Hepatocyte (in vitro differentiated cells): Measurements from ENCODE around the gene CHID1. TPM values are rescaled to one million over a fixed set of nuclear protein-coding genes. Genes with fewer than 3 reads are reported as not detected.

Source experiments
- DNase-seq: peaks from one replicate; pipeline ENCODE4 v3.0.0-alpha.2; 2016; ENCODE audit warnings: low spot score
- H2AFZ ChIP-seq: fragments of 200-600 bp; sonication (generic); 2 replicates; pipeline ENCODE4 v1.6.0; 2016; ENCODE audit warnings: antibody characterized with exemption, mild to moderate bottlenecking
- H3K27ac ChIP-seq: fragments of 200-600 bp; sonication (generic); 2 replicates; pipeline ENCODE4 v1.5.1; 2016; ENCODE audit warnings: mild to moderate bottlenecking
- H3K27me3 ChIP-seq: fragments of 200-600 bp; sonication (generic); 2 replicates; pipeline ENCODE4 v1.6.1; 2016
- H3K36me3 ChIP-seq: fragments of 200-600 bp; sonication (generic); replicated peaks from 2 replicates; pipeline ENCODE4 v1.5.1; 2016; ENCODE audit warnings: low read depth; ENCODE audit not compliant: insufficient read depth
- H3K4me1 ChIP-seq: fragments of 200-600 bp; sonication (generic); 2 replicates; pipeline ENCODE4 v1.5.1; 2016; ENCODE audit warnings: mild to moderate bottlenecking, moderate library complexity; ENCODE audit not compliant: insufficient read depth
- H3K4me2 ChIP-seq: fragments of 200-600 bp; sonication (generic); 2 replicates; pipeline ENCODE4 v1.6.0; 2016
- H3K4me3 ChIP-seq: fragments of 200-600 bp; sonication (generic); 2 replicates; pipeline ENCODE4 v1.5.1; 2016; ENCODE audit warnings: mild to moderate bottlenecking
- H3K79me2 ChIP-seq: fragments of 200-600 bp; sonication (generic); 2 replicates; pipeline ENCODE4 v1.6.0; 2017; ENCODE audit warnings: mild to moderate bottlenecking
- H3K9me2 ChIP-seq: fragments of 200-600 bp; sonication (generic); replicated peaks from 2 replicates; pipeline ENCODE4 v1.6.0; 2017; ENCODE audit warnings: mild to moderate bottlenecking; ENCODE audit not compliant: insufficient read depth
- H3K9me3 ChIP-seq: fragments of 200-600 bp; sonication (generic); 2 replicates; pipeline ENCODE4 v1.5.1; 2016; ENCODE audit warnings: low read depth, mild to moderate bottlenecking
- H4K20me1 ChIP-seq: fragments of 200-600 bp; sonication (generic); 2 replicates; pipeline ENCODE4 v1.6.0; 2016; ENCODE audit warnings: mild to moderate bottlenecking; ENCODE audit not compliant: insufficient read depth, poor library complexity, severe bottlenecking
- CTCF ChIP-seq: fragments of 200-600 bp; sonication (generic); IDR thresholded peaks from 2 replicates; pipeline ENCODE4 v1.5.1; 2016; ENCODE audit warnings: antibody characterized with exemption, mild to moderate bottlenecking; ENCODE audit not compliant: poor library complexity
- EZH2 ChIP-seq: fragments of 200-600 bp; sonication (generic); IDR thresholded peaks from 2 replicates; pipeline ENCODE4 v1.6.1; 2016; ENCODE audit warnings: antibody characterized with exemption, mild to moderate bottlenecking, borderline replicate concordance
- EZH2phosphoT487 ChIP-seq: fragments of 200-600 bp; sonication (generic); IDR thresholded peaks from one replicate; pipeline ENCODE4 v1.6.1; 2018; ENCODE audit warnings: antibody characterized with exemption, mild to moderate bottlenecking, low read depth, moderate library complexity; ENCODE audit not compliant: unreplicated experiment, severe bottlenecking
- WGBS: methylation state at CpG from one replicate; pipeline ENCODE4 v1.1.6; 2016; ENCODE audit warnings: low lambda C conversion rate; ENCODE audit errors: missing lambda C conversion rate; 5-methylcytosine and 5-hydroxymethylcytosine counted together
- polyA plus RNA-seq: library from polyadenylated mRNA; unstranded; fragments of >200 nt; fragmentation: Nextera tagmentation; extraction: Ambion mirVana; gene quantifications from 2 replicates; pipeline ENCODE4 v1.2.1, GENCODE V29; 2016
- total RNA-seq: library from RNA; depleted of rRNA; stranded (reverse); fragments of >200 nt; gene quantifications from 2 replicates; pipeline ENCODE4 v1.2.3, GENCODE V29; 2014

Gene CHID1
- total and polyA plus RNA-seq, 2 experiments from 2014 or later, result 92.4 to 155 TPM

GRCh38 chr11:882596-882995, 28.0 kb downstream of the CHID1 start:
- no peak overlapping the region for H3K4me2 ChIP-seq
- H3K36me3 ChIP-seq, result no peaks in the 10 kb centered on the region
- H3K4me1 ChIP-seq, result no peaks in the 10 kb centered on the region
- H3K4me3 ChIP-seq, result no peak overlapping the region
- H2AFZ ChIP-seq, result no peak overlapping the region
- 92% methylated on average over 14 of the region's 14 CpGs for WGBS
- DNase-seq, result no peak
- no peaks in the 10 kb centered on the region for H3K9me2 ChIP-seq
- TF ChIP-seq CTCF, result no peak
- TF ChIP-seq EZH2phosphoT487, result no peak
- no peak overlapping the region for H3K27ac ChIP-seq
- no peaks in the 10 kb centered on the region for H3K9me3 ChIP-seq
- no peaks in the 10 kb centered on the region for H3K79me2 ChIP-seq
- no peaks in the 10 kb centered on the region for H4K20me1 ChIP-seq
- no peaks in the 10 kb centered on the region for H3K27me3 ChIP-seq

- Histone ChIP-seq H3K4me3 (no peak overlapping the region), H3K36me3 (no peaks in the 10 kb centered on the region)
Observed at GRCh38 chr11:880447-880846, 30.2 kb downstream of the CHID1 start.

GRCh38 chr11:877565-877964, 33.0 kb downstream of the CHID1 start:
- Histone ChIP-seq H3K9me2 (no peaks in the 10 kb centered on the region), H3K4me3 (no peak overlapping the region), H3K4me2 (no peak overlapping the region), H3K36me3 (no peaks in the 10 kb centered on the region), H3K27ac (no peak overlapping the region), H4K20me1 (no peaks in the 10 kb centered on the region), H3K79me2 (no peaks in the 10 kb centered on the region), H3K27me3 (no peaks in the 10 kb centered on the region), H3K9me3 (no peaks in the 10 kb centered on the region), H2AFZ (no peak overlapping the region), H3K4me1 (no peaks in the 10 kb centered on the region)
- no peak for DNase-seq
- WGBS, result 97% methylated on average over 7 of the region's 11 CpGs
- TF ChIP-seq CTCF (no peak), EZH2phosphoT487 (no peak), EZH2 (no peak)

More at GRCh38 chr11:880447-880846, 30.2 kb downstream of the CHID1 start:
- no peak for DNase-seq
- H3K9me3 ChIP-seq, result no peaks in the 10 kb centered on the region
- H4K20me1 ChIP-seq, result no peaks in the 10 kb centered on the region
- no peak overlapping the region for H3K4me2 ChIP-seq
- no peak overlapping the region for H2AFZ ChIP-seq
- H3K9me2 ChIP-seq, result no peaks in the 10 kb centered on the region
- no peak overlapping the region for H3K27ac ChIP-seq
- 87% methylated on average over 14 of the region's 14 CpGs for WGBS
- H3K4me1 ChIP-seq, result no peaks in the 10 kb centered on the region
- H3K27me3 ChIP-seq, result no peaks in the 10 kb centered on the region
- H3K79me2 ChIP-seq, result no peaks in the 10 kb centered on the region
- no peak for TF ChIP-seq CTCF
- TF ChIP-seq EZH2phosphoT487, result no peak
- TF ChIP-seq EZH2, result no peak

- 83% methylated on average over 12 of the region's 12 CpGs for WGBS
- Histone ChIP-seq H3K79me2 (no peaks in the 10 kb centered on the region), H4K20me1 (no peaks in the 10 kb centered on the region), H3K4me2 (no peak overlapping the region), H3K4me3 (no peak overlapping the region), H3K4me1 (no peaks in the 10 kb centered on the region), H3K9me3 (no peaks in the 10 kb centered on the region), H3K36me3 (no peaks in the 10 kb centered on the region), H2AFZ (no peak overlapping the region), H3K27me3 (no peaks in the 10 kb centered on the region), H3K27ac (no peak overlapping the region), H3K9me2 (no peaks in the 10 kb centered on the region)
- no peak for TF ChIP-seq CTCF
- no peak for TF ChIP-seq EZH2phosphoT487
- no peak for TF ChIP-seq EZH2
- DNase-seq, result no peak
Observed at GRCh38 chr11:876545-876944, 34.1 kb downstream of the CHID1 start.
